Measurements from ENCODE around the gene FOXP1. TPM values are rescaled to one million over a fixed set of nuclear protein-coding genes. Genes with fewer than 3 reads are reported as not detected.

Gene FOXP1
- total and polyA plus RNA-seq, 4 donors = 4.9 to 35.4 (median 32.0) TPM

DNA sequence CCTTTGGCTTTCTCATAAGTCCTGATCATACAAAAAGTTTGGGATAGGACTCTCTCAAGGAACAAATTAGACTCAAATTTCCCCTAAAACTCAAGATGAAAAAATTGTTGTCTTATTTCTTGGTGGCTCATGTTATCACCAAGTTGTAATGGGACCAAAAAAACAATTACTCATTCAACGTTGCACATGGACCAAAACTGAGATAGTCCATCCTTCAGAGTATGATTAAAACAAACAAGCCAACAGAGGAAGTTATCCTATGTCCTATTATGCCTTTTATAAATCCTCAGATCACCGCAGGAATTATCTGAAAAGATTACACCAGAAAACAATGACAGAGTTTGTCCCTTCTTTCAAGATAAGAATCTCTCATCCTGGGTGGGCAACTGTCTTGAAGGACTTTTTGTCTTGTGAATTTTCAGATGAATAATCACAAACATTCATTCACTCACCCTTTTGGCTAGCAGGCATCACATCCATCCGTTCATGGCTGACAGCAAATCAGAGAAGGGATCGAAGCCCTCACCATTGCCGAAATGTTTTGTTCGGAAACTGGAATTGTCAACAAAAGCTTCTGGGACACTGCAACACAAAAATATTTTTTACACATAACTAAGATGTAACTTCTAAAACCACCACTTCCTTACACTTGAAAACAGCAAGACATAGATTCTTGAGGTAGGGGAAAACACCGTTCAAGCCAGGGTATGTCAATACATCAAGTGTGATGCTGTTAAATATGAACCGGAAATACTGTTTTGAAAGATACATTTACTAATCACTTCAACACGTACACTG lies 90.4 kb downstream of the FOXP1 start:
- Histone ChIP-seq H3K27ac (ENCODE audit: low read depth in 1 of 2, low read length in 2 of 2) (no peak overlapping the region), H3K9ac (ENCODE audit: low read depth in 1 of 2, low read length in 2 of 2) (no peak overlapping the region), H3K4me3 (ENCODE audit: low read depth in 1 of 3, low read length in 3 of 3) (no peak overlapping the region), H3K9me3 (ENCODE audit: control insufficient read depth in 4 of 4, low read length in 3 of 4) (no peaks in the 10 kb centered on the region), H3K4me1 (ENCODE audit: control insufficient read depth in 4 of 4, insufficient read depth in 4 of 4, low read length in 3 of 4) (peaks cover 0 to 1% (median 0%) of the 10 kb centered on the region in 4 donors), H3K36me3 (ENCODE audit: control insufficient read depth in 4 of 4, insufficient read depth in 3 of 4, low read depth in 1 of 4, low read length in 3 of 4) (peaks cover 0 to 9% (median 2%) of the 10 kb centered on the region in 4 donors), H3K27me3 (ENCODE audit: control insufficient read depth in 4 of 4, insufficient read depth in 4 of 4, low read length in 3 of 4) (no peaks in the 10 kb centered on the region)
- TF ChIP-seq, protein P1, sequence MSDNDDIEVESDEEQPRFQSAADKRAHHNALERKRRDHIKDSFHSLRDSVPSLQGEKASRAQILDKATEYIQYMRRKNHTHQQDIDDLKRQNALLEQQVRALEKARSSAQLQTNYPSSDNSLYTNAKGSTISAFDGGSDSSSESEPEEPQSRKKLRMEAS (IDR thresholded peaks at IDR 0.05) = no peak
- TF ChIP-seq NR2F2 (IDR thresholded peaks at IDR 0.05) (no peak), YY1 (IDR thresholded peaks at IDR 0.05) (no peak), RAD21 (IDR thresholded peaks at IDR 0.05) (no peak), REST (IDR thresholded peaks at IDR 0.05) (no peak), TAF1 (conservative IDR thresholded peaks at IDR 0.05) (no peak), HNF4A (conservative IDR thresholded peaks at IDR 0.05) (no peak), SP1 (IDR thresholded peaks at IDR 0.05) (no peak), EGR1 (IDR thresholded peaks at IDR 0.05; ENCODE audit: low read depth in 2 of 2) (no peak), GABPA (IDR thresholded peaks at IDR 0.05 in 1 of 2, conservative IDR thresholded peaks at IDR 0.05 in 1 of 2) (no peak), HNF4G (IDR thresholded peaks at IDR 0.05) (no peak), FOXA1 (IDR thresholded peaks at IDR 0.05) (no peak), CTCF (IDR thresholded peaks at IDR 0.05; ENCODE audit: low read depth, low read length, missing input control) (no peak), JUND (IDR thresholded peaks at IDR 0.05) (no peak)
- no peak for DNase-seq (ENCODE audit: low spot score)
- 89% methylated on average over 9 of the region's 9 CpGs for WGBS

DNA sequence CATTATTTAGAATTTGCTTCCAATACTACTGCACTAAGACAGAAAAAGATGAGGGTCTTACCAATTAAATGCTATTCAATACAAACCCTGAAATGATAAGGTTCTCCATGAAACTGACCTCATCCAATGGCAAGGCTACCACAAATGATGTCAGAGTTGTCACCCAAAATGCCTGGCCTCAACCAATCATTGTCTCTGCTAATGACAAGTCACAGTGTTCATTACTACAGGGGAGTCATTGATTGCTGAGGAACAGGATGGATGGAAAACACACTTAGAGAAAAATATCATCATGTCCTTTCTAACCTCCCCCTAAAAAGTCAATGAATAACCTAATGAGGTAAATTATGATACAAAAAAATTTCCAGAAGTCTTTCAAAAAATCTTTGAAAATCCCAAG lies 91.0 kb downstream of the FOXP1 start:
- Histone ChIP-seq H3K9me3 (ENCODE audit: control insufficient read depth in 4 of 4, low read length in 3 of 4) (no peaks in the 10 kb centered on the region), H3K9ac (ENCODE audit: low read depth in 1 of 2, low read length in 2 of 2) (no peak overlapping the region), H3K27ac (ENCODE audit: low read depth in 1 of 2, low read length in 2 of 2) (no peak overlapping the region), H3K36me3 (ENCODE audit: control insufficient read depth in 4 of 4, insufficient read depth in 3 of 4, low read depth in 1 of 4, low read length in 3 of 4) (peaks cover 0 to 9% (median 2%) of the 10 kb centered on the region in 4 donors), H3K27me3 (ENCODE audit: control insufficient read depth in 4 of 4, insufficient read depth in 4 of 4, low read length in 3 of 4) (no peaks in the 10 kb centered on the region), H3K4me3 (ENCODE audit: low read depth in 1 of 3, low read length in 3 of 3) (no peak overlapping the region), H3K4me1 (ENCODE audit: control insufficient read depth in 4 of 4, insufficient read depth in 4 of 4, low read length in 3 of 4) (peaks cover 0 to 1% (median 0%) of the 10 kb centered on the region in 4 donors)
- DNase-seq (ENCODE audit: low spot score) = no peak
- TF ChIP-seq, protein P1 (IDR thresholded peaks at IDR 0.05) = no peak
- TF ChIP-seq SP1 (IDR thresholded peaks at IDR 0.05) (no peak), HNF4A (conservative IDR thresholded peaks at IDR 0.05) (no peak), JUND (IDR thresholded peaks at IDR 0.05) (no peak), NR2F2 (IDR thresholded peaks at IDR 0.05) (no peak), CTCF (IDR thresholded peaks at IDR 0.05; ENCODE audit: low read depth, low read length, missing input control) (no peak), RXRA (IDR thresholded peaks at IDR 0.05) (no peak), EGR1 (IDR thresholded peaks at IDR 0.05; ENCODE audit: low read depth in 2 of 2) (no peak), FOXA1 (IDR thresholded peaks at IDR 0.05) (no peak), REST (IDR thresholded peaks at IDR 0.05) (no peak), GABPA (IDR thresholded peaks at IDR 0.05 in 1 of 2, conservative IDR thresholded peaks at IDR 0.05 in 1 of 2) (no peak), FOXA2 (IDR thresholded peaks at IDR 0.05) (no peak)
- TF ChIP-seq, protein P2, sequence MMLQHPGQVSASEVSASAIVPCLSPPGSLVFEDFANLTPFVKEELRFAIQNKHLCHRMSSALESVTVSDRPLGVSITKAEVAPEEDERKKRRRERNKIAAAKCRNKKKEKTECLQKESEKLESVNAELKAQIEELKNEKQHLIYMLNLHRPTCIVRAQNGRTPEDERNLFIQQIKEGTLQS (IDR thresholded peaks at IDR 0.05) = no peak
